GM10847 (cell line): ENCODE results near the gene ECPAS.
A peak's percentile ranks its signal among the peaks of the same experiment; 100 is the strongest.

Experiments
- POLR2A ChIP-seq: IDR thresholded peaks from 2 replicates; pipeline ENCODE4 v1.6.1; 2011; ENCODE audit not compliant: insufficient read length; ENCODE audit errors: extremely low read depth

ECPAS gene

GRCh38 chr9:111483858-111484571 lies at the start of gene ECPAS:
Gene ECPAS (minus strand): TSS chr9:111484383. CDS start chr9:111472918, 11,465 bp downstream.
- peak; percentile 55 for TF ChIP-seq POLR2A

GRCh38 chr9:111533099-111533790 lies 49.1 kb upstream of the ECPAS start:
- TF ChIP-seq POLR2A, result no peak

GRCh38 chr9:111531716-111532115 lies 47.5 kb upstream of the ECPAS start:
- no peak for TF ChIP-seq POLR2A

GRCh38 chr9:111529787-111530186 lies 45.6 kb upstream of the ECPAS start:
- TF ChIP-seq POLR2A, result no peak

GRCh38 chr9:111527347-111527746 lies 43.2 kb upstream of the ECPAS start:
- TF ChIP-seq POLR2A, result no peak

GRCh38 chr9:111525056-111525977 lies 41.1 kb upstream of the ECPAS start, which contains the start of gene ZNF483:
Gene ZNF483 (plus strand): TSS chr9:111525179. CDS start chr9:111527396, 2,217 bp downstream.
- TF ChIP-seq POLR2A, result no peak

GRCh38 chr9:111524731-111525055 lies 40.5 kb upstream of the ECPAS start:
- no peak for TF ChIP-seq POLR2A

- TF ChIP-seq POLR2A, result no peak
These were observed 31.9 kb upstream of the ECPAS start for GRCh38 chr9:111516061-111516465.

GRCh38 chr9:111514967-111515366 lies 30.8 kb upstream of the ECPAS start:
- no peak for TF ChIP-seq POLR2A

- TF ChIP-seq POLR2A, result no peak
These were observed 18.3 kb upstream of the ECPAS start for GRCh38 chr9:111502506-111502905.

GRCh38 chr9:111501648-111502047 lies 17.5 kb upstream of the ECPAS start:
- TF ChIP-seq POLR2A, result no peak

- no peak for TF ChIP-seq POLR2A
These were observed 16.9 kb upstream of the ECPAS start for GRCh38 chr9:111501005-111501562.

- no peak for TF ChIP-seq POLR2A
These were observed 350 bp upstream of the ECPAS start for GRCh38 chr9:111484572-111484894.

GRCh38 chr9:111483439-111483857 lies 735 bp downstream of the ECPAS start:
- TF ChIP-seq POLR2A, result no peak

- TF ChIP-seq POLR2A, result peak; percentile 27
These were observed 1.3 kb downstream of the ECPAS start for GRCh38 chr9:111482694-111483438.
